Superior temporal gyrus (tissue), 1 donor: ENCODE measurements around the gene CFAP45.

Experiments used
- DNase-seq: peaks from one replicate; pipeline ENCODE4 v3.0.0-alpha.2; 2016; ENCODE audit errors: extremely low spot score

CFAP45 gene

DNA sequence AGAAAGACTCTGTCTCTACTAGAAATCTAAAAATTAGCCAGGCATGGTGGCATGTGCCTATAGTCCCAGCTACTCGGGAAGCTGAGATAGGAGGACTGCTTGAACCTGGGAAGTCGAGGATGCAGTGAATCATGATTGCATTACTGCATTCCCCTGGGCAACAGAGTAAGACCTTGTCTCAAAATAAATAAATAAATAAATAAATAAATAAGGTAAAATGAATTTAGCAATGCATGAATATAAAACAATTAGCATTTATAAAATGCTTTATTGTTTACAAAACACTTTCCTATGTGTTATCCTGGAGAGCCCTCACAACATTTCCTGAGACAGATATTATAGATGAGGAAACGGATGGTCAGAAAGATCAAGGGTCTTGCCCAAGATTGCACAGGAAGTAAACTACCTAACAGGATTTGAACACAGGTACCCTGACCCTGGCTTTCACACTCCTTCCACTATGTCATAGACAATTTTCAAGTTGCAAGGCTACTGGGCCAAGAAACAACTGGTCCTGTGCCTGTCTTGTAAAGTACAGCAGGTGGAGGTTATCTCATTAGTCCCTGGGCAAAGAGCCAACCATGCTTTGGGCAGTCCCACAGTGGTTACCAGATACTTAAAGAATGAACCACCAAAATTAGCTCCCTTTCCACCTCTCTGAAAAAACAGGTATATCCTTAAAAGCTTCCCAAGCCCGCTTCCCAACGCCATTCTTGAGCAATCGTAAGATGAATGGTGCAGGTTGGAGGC, 22.1 kb downstream of the CFAP45 start:
- DNase-seq: no peak

DNA sequence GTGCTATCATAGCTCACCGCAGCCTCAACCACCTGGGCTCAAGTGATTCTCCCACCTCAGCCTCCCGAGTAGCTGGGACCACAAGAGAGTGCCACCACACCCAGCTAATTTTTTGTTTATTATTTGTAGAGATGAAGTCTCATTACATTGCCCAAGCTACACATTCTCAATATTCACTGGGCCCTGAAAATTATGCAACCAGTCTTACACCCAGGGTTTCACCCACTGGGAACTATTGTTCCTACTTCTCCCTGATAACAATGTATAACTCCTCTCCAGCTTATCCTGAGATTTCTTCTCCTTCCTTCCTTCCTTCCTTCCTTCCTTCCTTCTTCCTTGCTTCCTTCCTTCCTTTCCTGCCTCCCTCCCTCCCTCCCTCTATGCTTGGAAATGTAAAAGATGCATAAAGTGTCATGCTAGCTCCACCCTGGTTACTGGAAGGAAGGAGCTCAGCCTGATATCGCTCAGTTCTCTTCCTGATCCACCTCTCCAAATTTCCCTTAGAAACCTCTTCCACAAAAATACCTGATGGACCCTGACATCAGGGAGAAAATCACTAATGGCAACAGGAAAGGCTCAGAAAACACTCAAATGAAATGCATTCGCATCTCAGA, 26.3 kb downstream of the CFAP45 start:
- no peak for DNase-seq

DNA sequence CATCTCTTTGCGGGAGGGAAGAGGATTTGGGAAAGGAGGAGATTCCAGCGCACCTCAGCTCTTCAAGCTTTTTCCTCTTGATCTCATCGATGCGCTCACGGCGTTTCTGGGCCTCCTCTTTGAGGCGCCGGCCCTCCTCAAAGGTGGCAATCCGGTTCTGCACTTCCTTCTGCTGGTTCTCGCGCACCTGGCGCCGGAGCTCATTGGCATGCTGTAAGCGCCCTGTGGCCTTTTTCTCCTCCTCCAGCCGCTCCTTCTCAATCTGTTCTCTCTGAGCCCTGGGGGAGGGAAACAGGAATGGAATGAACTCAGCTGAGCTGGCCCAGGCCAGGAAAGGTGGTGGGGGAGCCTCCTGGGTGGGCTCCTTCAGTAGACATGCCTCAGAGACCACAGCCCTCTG, 27.1 kb downstream of the CFAP45 start:
- no peak for DNase-seq

DNA sequence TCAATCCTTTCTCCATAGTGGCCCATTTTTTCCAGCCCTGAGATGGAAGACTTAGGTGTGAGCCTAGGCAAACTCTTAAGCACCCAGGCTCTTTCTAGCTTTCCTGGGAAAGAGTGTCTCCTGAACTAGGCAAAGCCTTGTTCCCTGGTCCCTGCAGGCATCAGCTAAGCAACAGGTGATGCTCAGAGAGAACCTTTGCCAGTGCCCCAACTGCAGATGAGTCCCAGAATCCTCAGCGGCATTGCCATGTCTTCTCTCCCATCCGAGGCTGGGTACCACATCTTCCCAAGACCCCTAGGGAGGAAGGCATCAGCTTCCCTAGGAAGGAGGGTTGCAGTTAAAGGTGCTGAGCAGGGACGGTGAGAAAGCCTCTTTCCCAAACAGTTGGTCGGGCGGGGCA, 29.3 kb downstream of the CFAP45 start:
- no peak for DNase-seq

DNA sequence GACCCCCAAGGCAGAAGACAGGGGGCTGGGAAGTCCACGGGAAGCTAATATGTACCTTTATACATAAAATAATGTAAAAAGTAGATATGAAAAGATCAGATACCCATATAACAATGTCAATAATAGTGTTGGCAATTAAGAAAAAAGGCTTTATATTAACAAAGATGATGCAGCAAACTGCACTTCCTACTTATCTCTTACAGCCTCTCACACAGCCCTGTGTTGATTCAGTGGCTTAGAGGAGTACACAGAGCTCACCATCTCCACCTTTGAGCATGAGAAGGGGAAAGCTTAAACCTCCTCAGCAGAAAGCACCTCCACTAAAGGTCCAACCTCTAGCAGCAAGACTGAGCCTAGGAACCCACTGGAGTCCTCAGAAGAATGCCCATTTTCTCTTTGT, 30.4 kb downstream of the CFAP45 start:
- no peak for DNase-seq

DNA sequence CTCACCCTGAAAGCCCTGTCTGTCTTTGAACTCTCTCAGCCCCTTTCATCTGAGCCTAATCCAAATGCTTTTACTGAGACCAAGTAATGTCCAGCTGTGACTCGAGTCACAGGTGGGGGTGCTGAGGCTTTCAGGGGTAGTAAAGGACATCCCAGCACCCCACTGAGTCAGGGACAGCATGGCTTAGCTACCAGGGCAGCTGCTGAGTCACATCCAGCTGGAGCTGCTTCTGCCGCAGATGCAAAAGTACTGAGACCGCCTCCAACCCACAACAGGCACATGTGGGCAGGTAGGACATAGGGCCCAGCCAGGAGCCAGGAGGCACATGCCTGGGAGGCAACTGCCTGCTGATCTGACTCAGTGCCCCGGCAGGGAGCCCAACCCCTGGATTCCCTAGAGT, 30.8 kb downstream of the CFAP45 start:
- no peak for DNase-seq

DNA sequence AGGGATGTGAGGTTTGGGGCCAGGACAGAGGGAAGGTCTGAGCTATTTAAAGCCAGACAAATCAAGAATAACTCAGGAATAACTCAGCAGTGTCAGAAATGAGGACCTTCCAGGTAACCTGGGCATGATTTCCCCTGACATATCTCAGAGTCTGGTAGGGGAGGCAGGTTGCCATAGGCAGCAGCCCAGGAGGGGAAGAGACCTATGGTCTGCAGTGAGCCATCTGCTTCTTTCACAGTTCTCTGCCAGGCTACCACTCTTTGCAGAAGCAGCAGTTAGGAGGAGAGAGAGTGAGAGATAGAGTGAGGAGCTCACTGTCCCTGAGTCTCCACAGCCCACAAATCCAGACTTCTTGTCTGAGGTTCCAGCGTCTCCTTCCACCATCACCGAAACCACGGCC, 31.2 kb downstream of the CFAP45 start:
- no peak for DNase-seq

DNA sequence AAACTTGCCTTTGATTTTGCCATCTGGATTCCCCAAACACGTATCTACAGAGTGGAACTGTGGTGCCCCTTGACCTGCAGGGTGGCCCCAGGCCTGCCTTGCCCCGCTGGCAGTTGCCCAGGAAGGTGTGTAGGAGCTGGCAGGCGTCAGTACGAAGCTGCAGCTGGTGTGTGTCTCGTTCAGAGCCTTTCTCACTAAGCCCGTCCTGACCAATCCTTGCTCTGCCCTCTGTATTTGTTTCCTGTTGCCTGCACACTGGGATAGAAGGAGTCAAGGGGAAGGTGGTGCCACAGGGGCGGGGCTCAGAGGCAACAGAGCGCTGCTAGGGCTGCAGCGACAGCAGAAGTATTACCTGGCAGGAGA, 32.3 kb downstream of the CFAP45 start:
- no peak for DNase-seq

DNA sequence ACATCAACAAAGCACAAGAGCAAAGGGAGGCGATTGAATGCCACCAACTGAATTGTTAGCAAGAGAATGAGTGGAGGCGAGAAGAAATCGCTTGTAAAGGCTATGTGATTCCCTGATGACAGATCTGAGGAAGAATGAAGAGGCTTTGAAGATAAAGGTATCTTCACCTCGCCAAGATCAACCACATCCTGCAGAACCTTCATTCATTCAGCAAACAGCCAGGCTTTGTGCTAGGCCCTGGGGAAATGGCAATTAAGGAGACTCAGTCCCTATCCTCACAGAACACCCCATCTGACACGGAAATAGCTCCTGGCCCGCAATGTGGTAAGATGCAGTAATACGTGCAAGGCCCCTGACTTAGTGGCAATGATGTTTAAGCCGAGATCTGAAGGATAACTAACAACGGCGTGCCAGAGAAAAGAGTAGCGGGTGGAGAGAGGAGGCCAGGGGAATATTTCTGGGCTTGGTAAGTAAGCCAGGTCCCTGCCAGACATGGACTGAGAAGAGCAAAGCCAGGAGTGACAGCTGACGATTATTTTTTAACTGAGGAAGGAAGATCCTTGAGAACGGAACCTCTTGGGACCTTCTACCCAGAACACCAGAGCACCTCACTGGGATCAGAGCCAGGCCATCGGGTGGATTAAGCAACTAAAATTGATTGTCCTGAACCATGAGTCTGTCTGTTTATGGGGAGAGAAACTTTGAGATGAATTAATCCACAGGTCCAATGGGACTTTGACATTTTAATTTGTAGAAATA, 32.9 kb downstream of the CFAP45 start:
- DNase-seq: no peak

DNA sequence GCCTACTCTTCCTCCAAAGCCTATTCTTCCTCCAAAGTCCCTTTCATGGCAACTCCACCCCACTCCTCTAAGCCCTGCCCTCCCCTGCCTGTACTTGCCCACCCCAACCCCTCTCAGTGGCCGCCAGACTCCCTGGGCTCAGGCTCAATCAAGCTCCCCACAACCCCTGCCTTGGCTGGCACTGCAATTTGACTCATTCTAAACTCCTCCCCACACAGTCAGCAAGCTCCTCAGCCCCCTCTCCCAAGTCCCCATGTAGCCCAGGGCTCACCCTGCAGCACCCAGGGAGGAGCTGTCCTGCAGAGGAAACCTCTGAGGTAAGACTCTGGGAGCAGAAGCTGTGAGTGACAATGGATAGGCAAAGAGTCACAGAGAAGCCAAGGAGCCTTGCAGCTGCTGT, 33.9 kb downstream of the CFAP45 start:
- no peak for DNase-seq

DNA sequence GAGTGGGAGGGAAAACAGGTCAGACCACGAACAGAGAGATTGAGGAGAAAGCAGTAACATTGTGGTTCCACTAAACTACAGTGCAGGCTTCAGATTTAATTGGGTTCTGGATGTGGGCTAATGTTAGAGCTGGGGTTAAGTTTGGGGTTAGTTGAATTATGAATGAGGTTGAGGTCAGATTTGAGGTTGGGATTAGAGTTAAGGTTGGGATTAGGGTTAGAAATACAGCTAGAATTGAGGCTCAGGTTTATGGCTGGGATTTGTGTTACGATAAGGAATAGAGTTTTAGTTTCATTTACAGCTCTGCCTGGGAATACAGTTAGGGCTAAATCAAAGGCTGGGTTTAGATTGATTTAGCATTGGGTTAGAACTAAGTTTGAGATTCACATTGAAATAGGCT, 35.7 kb downstream of the CFAP45 start:
- no peak for DNase-seq

DNA sequence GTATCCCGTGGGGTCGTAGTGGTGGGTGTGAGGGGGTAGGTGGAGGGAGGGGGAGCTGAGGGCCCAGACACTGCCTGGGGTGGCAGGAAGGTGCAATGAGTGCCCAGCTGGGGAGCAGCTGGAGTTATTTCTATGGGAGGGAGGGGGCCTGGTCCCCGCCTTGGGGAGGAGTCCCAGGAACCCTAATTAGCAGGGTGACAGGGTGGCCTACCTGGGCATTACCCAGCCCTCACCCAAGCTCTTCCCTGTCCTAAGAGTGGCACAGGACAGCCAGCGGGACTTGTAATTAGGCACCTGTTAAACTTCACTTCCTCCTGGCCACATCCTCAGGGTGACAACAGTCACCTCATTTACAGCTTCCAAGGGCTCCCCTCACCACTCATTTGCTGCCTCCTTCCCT, 37.4 kb downstream of the CFAP45 start, which contains the start of gene VSIG8:
VSIG8 (minus strand) TSS at position 101 of the 400 bp plus-strand sequence. CDS start 136 bp downstream, outside the sequence.
- no peak for DNase-seq

DNA sequence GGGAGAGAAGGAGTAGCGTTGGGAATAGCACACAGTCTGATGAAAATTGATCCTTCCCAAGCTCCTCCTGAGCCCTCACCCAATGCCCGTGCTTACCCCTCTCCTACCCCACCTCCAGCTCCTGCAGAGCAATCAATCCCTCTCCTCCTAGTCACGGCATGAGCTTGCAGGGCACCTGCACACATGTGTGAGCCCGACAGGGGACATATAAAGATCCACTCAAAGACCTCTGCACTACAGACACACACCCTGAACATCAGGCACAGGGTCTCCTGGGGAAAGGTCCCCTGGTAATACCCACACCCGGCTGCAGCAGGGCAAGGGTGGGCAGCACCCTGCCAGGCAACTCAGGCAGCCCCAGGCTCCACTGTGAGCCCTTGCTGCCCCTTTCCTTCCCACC, 37.9 kb downstream of the CFAP45 start:
- DNase-seq: no peak

DNA sequence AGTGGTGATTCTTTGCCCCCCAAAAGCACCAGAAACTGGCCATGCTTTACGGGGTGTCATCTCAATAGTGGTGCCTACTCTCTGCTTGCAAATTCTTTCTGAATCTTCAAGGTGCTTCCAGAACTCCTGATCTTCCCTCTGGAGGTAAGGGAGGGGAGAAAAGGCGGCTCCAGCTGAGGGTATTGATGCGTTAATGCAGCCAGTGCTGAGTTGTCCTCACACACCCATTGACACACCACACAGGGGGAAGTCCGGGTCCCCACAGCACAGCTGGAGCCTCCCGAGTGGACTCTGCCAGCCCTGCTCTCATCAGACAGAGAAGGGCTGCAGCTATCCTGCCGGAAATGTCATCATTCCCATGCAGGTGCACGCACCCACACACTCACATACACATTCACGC, 38.7 kb downstream of the CFAP45 start:
- DNase-seq: no peak

DNA sequence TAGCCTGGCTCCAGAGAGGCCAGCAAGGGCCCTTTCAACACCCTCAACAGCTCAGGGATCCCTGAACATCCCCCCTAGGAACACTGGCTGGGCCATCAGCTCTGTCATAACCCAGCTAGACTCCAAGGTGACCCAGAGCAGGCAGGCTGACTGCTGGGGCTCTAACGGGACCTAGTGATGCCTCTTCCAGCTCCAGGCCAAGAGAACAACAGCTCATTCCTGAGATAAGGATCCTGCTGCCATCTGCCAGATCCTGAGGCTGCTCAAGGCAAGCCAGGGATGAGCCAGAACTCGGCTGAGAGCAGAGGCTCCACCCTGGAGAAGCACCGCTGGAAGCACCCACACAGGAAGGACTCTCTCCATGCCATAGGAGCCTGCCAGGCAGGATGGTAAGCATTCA, 39.5 kb downstream of the CFAP45 start:
- DNase-seq: no peak

DNA sequence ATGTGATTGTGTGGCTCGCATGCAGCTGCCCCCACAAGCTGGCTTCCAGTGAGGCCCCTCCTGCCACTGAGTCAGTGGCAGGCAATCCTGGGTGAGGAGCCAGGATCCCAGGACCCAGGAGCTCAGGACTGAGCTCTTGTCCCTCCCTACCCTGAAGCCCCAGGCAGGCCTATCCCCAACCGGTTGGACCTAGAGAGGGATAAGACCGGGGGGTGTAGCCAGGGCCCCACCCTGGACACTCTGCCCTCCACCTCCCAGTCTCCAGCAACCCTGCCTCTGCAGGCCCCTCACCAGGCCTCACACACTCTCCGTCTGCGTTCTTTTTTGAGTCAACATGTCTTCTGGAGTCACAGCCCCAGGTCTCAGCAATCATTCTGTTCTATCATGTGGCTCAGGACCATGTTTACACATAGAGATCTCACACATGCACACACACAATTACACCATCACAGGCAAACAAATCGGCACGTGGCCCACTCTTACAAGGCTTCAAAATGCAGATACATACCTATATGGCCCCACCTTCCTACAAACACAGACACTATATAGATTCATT, 40.1 kb downstream of the CFAP45 start:
- DNase-seq: no peak

DNA sequence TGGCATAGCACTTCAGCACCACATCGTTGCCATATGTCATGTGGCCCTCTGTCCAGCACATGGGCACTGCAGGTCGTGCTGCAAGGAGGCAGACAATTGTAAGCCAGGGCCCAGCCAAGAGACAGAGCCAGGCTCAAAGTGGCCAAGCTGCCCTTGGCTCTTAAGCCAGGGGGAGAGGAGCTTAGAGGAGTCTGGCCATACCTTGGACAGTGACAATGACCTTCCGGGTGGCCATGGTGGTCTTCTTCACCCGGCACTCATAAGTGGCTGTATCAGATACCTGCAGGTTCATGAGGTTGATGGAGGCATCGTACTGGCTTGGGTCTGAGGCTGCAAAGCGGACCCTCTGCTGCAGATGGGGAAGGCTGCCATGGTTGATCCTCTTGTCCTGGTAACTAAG, 42.1 kb downstream of the CFAP45 start:
- no peak for DNase-seq

DNA sequence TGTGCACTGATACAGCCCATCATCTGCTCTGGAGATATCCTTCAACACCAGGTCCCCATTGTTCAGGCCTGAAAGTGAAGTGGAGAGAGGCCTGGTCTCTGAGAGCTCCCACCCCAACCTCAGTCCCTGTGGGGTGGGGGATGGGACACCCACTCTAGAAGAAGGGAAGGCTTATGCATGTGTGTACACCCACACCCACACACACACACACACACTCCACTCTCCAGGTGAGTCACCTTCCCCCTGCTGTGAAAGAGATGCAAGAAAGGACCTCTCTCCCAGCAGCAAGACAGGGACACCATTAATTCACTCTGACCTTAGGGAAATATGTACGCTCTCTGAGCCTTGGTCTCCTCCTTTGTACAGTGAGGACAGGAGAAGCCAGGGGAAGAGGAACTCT, 43.4 kb downstream of the CFAP45 start:
- DNase-seq: no peak

DNA sequence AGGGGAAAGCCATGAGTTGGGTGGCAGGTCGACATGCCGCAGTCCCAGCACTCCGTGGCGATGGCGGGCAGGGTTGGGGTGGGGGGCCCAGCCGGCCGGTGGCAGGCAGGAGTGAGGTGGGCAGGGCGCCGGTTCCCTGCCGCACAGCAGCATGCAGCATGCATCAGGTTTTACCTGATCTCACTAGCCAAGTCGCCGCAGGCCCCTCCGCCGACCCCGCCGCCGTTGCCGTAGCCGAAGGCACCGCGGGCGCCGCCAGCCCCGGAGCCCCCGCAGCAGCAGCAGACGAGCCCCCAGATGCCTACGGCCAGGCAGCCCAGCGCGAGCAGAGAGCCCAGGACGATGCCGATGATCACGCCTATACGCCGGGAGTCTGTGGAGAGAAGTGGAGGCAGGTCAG, 44.3 kb downstream of the CFAP45 start:
- DNase-seq: no peak

DNA sequence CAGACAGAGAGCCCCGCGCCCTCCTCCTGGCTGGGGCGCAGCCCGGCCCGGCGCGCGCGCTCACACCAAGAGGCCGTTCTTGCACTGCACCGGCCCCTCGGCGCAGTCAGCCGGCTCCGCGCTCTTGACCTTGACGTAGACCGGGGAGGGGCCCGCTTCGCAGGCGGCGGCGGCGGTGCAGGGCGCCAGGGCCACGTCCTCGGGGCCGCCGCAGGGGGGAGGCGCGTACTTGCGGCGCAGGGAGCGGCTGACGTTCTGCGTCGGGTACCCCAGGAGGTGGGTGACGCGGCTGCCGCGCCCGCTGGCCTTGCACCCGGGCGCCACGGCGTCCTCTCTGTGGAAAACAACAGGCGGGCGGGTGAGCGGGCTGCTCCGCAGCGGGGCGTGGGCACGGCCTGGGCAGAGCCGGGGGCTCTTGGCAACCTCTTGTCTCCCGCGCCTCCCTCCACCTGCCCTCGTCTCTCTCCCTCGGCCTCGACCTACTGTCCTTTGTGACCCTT, 45.2 kb downstream of the CFAP45 start:
- peak; percentile 62 for DNase-seq

DNA sequence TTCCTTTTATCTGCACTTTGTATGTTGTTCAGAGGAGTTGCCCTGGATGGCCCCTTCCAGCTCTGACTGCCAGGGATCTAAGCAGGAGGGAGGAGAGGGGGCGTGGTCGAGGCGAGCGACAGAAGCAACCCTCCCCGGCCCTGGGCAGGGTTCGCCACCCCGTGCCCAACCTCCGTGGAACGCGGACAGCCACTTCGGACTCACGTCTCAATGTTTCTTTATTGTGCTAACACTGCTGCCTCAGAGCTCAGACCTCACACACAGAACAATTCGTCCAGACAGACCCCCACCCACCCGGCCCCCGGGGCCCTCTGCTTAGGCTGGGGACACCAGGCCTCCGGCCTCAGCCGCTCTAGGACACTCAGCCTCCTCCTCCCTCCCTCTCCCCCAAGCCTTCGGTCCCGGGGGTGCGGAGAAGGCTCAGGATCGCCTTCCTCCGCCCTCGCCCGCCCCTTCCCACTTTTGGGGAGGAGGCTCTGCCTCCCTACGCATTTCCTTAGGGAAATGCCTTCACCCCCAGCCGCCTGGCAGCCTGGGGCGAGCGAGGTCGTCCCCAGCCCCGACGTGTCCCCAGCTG, 45.8 kb downstream of the CFAP45 start:
- DNase-seq: peak; percentile 71
